ENCODE measurements around the gene PEX13.
A peak's percentile ranks its signal among the peaks of the same experiment; 100 is the strongest.
"Not testable (repeated sequence)": the region's sequence is repeated elsewhere in the genome, so short reads cannot be mapped to it uniquely, and the experiment has no call there.

Gene PEX13

DNA sequence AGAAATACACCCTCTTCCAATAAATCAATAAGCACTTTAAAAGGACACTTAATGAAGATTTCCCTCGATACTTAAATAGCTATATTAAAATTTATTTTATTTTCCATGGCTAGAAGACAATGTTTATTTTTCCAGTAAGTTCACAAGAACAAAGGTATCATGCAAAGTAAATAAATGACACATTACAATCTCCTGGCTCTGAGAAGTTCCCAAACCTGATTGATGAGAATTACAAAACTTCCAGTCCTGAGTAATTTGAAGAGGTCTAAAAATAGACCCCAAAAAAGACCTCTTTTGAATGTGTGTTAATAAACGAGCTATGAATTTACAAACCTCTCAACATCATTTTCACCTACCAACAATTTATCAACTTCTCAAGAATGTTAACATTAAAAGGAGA lies 1.5 kb upstream of the PEX13 start:
- no peak overlapping the region for H3K27ac ChIP-seq
- H3K4me3 ChIP-seq, result peak overlapping the region; percentile 91

DNA sequence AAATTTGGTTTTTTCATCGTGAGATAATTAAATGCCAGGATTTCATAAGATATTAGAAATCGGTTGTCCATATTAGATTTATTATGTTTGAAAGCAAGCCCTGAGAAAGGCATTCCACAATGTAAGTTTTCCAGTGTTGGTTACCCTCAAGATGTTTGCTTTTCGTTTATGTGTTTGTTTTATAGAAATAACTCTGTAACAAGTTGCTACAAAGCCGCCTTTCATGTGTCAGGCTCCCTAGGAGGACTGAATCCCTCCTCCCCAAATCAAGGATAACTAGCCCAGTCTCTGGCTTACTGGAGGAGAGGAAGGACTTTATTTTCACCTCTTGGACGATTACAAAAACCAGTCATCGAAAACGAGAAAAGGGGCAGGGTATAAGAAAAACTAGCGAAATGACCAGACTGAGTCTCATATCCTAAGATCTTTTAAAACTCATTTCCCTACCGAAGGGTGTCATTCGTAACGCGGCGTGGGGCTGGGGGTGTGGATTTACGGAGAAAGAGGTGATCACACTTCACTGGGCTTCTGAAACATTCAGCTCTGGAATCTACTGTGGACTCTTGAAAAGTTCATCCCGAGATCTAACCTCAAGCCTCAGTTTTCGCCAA lies 1.0 kb upstream of the PEX13 start:
- peaks cover 12% of the 10 kb centered on the region for H3K36me3 ChIP-seq (ENCODE audit: insufficient read depth, low read length)
- H3K4me3 ChIP-seq, result peak overlapping the region; percentile 91
- H3K9ac ChIP-seq (ENCODE audit: insufficient read length), result peak overlapping the region; percentile 90
- TF ChIP-seq POLR2AphosphoS5 (IDR thresholded peaks at IDR 0.05; ENCODE audit: borderline replicate concordance, low read depth, low read length), result no peak
- no peak for TF ChIP-seq FOXP2 (optimal IDR thresholded peaks at IDR 0.05; ENCODE audit: control extremely low read depth, extremely low read length, insufficient read depth)
- TF ChIP-seq EZH2 (IDR thresholded peaks at IDR 0.05), result no peak
- no peaks in the 10 kb centered on the region for H3K9me3 ChIP-seq (ENCODE audit: low read depth, low read length)
- no peak for DNase-seq (ENCODE audit: low read depth, low spot score)
- H3K27ac ChIP-seq, result peak overlapping the region; percentile 97

More for the DNA sequence above, 1.5 kb upstream of the PEX13 start:
- peak overlapping the region; percentile 90 for H3K9ac ChIP-seq (ENCODE audit: insufficient read length)
- TF ChIP-seq FOXP2 (optimal IDR thresholded peaks at IDR 0.05; ENCODE audit: control extremely low read depth, extremely low read length, insufficient read depth), result no peak
- no peak for TF ChIP-seq EZH2 (IDR thresholded peaks at IDR 0.05)
- no peak for TF ChIP-seq POLR2AphosphoS5 (IDR thresholded peaks at IDR 0.05; ENCODE audit: borderline replicate concordance, low read depth, low read length)
- DNase-seq (ENCODE audit: low read depth, low spot score), result no peak
- peaks cover 7% of the 10 kb centered on the region for H3K36me3 ChIP-seq (ENCODE audit: insufficient read depth, low read length)
- H3K9me3 ChIP-seq (ENCODE audit: low read depth, low read length), result no peaks in the 10 kb centered on the region

DNA sequence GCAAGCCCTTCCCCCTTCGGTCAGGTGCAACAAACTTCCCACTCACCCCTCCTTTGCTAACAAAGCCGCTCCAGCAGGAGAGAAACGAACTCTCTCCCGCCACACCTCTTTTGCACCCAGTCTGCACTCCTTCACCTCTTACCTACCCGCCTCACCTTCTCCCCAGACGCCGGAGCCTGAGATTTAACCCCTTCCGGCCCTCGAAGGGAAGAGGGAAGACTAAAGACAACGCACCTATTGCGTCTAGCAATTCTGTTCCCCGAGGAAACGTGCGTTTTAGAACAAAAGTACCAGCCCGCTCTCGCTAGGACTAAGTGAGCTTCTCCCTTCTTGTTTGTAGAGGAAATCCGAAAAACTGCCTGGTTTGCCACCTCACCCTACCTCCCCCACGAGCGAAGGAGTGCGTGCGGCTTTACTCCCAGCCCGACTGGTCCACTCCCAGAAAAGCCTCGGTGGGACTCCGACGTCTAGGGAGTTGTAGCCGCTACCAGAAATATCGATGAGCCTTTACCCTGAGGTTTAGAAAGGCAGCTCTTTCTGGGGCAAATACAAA lies 441 bp upstream of the PEX13 start:
- Histone ChIP-seq H3K36me3 (ENCODE audit: insufficient read depth, low read length) (peaks cover 18% of the 10 kb centered on the region), H3K4me3 (peak overlapping the region; percentile 91), H3K27ac (peak overlapping the region; percentile 97), H3K9ac (ENCODE audit: insufficient read length) (peak overlapping the region; percentile 90), H3K9me3 (ENCODE audit: low read depth, low read length) (no peaks in the 10 kb centered on the region)
- DNase-seq (ENCODE audit: low read depth, low spot score), result peak; percentile 57
- TF ChIP-seq FOXP2 (optimal IDR thresholded peaks at IDR 0.05; ENCODE audit: control extremely low read depth, extremely low read length, insufficient read depth), result no peak
- peak; percentile 68; the same call in 1 of the 2 replicates for TF ChIP-seq POLR2AphosphoS5 (IDR thresholded peaks at IDR 0.05; ENCODE audit: borderline replicate concordance, low read depth, low read length)

DNA sequence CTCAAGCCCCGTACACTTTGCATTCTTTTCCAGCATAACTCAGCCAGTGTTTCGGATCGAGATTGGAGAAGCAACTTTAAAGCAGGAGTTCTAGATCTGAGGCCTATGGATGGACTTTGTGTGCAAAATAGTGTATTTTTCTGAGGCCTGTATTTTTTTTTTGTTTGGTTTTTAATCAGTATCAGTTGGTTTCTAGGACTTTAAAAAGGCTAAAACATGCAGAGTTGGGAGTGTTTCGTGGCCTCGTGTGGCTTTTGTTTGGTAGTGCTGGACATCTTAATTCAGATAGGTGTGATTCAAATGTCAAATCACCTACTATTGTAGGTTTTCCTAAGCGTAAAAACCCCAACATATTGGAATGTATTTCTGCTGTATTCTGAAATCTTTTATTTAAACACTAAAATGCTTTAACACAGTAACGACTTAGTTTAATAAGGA lies 817 bp downstream of the PEX13 start:
- Histone ChIP-seq H3K27ac (peak overlapping the region; percentile 62; the same call in 1 of the 2 replicates), H3K4me3 (peak overlapping the region; percentile 91), H3K9ac (ENCODE audit: insufficient read length) (peak overlapping the region; percentile 90), H3K9me3 (ENCODE audit: low read depth, low read length) (no peaks in the 10 kb centered on the region), H3K36me3 (ENCODE audit: insufficient read depth, low read length) (peaks cover 28% of the 10 kb centered on the region)
- no peak for DNase-seq (ENCODE audit: low read depth, low spot score)
- TF ChIP-seq FOXP2 (optimal IDR thresholded peaks at IDR 0.05; ENCODE audit: control extremely low read depth, extremely low read length, insufficient read depth), result no peak
- no peak for TF ChIP-seq EZH2 (IDR thresholded peaks at IDR 0.05)
- TF ChIP-seq POLR2AphosphoS5 (IDR thresholded peaks at IDR 0.05; ENCODE audit: borderline replicate concordance, low read depth, low read length), result no peak

DNA sequence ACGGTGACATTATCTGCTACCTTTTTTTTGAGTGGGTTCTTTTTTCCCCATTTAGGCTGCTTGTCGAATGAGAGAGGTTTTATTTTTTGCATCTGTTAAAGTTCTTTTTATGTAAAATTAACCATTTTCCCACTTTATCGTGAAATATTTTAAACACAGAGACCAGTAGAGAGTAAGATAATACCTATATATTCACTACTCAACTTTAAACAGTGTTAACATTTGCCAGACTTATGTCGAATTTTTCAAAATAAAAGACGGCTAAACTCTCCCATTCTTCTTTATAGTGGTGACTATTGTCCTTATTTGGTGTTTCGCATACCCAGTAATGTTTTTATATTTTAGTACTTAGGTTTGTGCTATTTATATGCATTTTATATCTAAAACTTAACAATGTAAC lies 1.3 kb downstream of the PEX13 start:
- Histone ChIP-seq H3K27ac (peak overlapping the region; percentile 62; the same call in 1 of the 2 replicates), H3K36me3 (ENCODE audit: insufficient read depth, low read length) (peaks cover 32% of the 10 kb centered on the region), H3K4me3 (peak overlapping the region; percentile 91), H3K9me3 (ENCODE audit: low read depth, low read length) (no peaks in the 10 kb centered on the region), H3K9ac (ENCODE audit: insufficient read length) (peak overlapping the region; percentile 90)
- no peak for TF ChIP-seq POLR2AphosphoS5 (IDR thresholded peaks at IDR 0.05; ENCODE audit: borderline replicate concordance, low read depth, low read length)
- no peak for TF ChIP-seq FOXP2 (optimal IDR thresholded peaks at IDR 0.05; ENCODE audit: control extremely low read depth, extremely low read length, insufficient read depth)
- TF ChIP-seq EZH2 (IDR thresholded peaks at IDR 0.05), result no peak
- DNase-seq (ENCODE audit: low read depth, low spot score), result no peak

DNA sequence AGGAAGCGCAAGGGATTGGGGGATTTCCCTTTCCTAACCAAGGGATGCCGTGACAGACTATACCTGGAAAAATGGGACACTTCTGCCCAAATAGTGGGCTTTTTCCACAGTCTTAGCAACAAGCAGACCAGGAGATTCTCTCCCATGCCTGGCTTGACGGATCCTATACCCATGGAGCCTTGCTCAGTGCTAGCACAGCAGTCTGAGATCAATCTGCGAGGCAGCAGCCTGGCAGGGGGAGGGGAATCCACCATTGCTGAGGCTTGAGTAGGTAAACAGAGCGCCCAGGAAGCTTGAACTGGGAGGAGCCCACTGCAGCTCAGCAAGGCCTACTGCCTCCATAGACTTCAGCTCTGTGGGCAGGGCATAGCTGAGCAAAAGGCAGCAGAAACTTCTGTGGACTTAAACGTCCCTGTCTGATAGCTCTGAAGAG lies 3.7 kb downstream of the PEX13 start:
- H3K9me3 ChIP-seq (ENCODE audit: low read depth, low read length), result no peaks in the 10 kb centered on the region
- TF ChIP-seq POLR2AphosphoS5 (IDR thresholded peaks at IDR 0.05; ENCODE audit: borderline replicate concordance, low read depth, low read length), result no peak
- no peak for TF ChIP-seq EZH2 (IDR thresholded peaks at IDR 0.05)
- no peak for TF ChIP-seq FOXP2 (optimal IDR thresholded peaks at IDR 0.05; ENCODE audit: control extremely low read depth, extremely low read length, insufficient read depth)

DNA sequence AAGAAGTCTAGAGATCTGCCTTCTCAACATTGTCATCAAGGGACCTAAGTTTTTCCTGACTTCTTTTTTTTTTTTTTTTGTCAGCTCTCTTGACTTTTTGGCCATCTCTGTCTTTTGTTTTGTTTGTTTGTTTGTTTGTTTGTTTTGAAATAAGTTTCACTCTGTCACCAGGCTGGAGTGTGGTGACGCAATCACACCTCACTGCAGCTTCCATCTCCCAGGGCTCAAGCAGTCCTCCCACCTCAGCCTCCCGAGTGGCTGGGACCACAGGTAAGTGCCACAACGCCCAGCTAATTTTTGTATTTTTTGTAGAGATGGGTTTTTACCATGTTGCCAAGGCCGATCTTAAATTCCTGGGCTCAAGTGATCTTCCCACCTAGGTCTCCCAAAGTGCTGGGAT lies 6.2 kb downstream of the PEX13 start:
- H3K9ac ChIP-seq (ENCODE audit: insufficient read length), result no peak overlapping the region
- TF ChIP-seq EZH2 (IDR thresholded peaks at IDR 0.05) (no peak), POLR2AphosphoS5 (IDR thresholded peaks at IDR 0.05; ENCODE audit: borderline replicate concordance, low read depth, low read length) (no peak), FOXP2 (optimal IDR thresholded peaks at IDR 0.05; ENCODE audit: control extremely low read depth, extremely low read length, insufficient read depth) (no peak)
- DNase-seq (ENCODE audit: low read depth, low spot score), result no peak

More for the DNA sequence above, 3.7 kb downstream of the PEX13 start:
- Histone ChIP-seq H3K9ac (ENCODE audit: insufficient read length) (no peak overlapping the region), H3K27ac (no peak overlapping the region), H3K36me3 (ENCODE audit: insufficient read depth, low read length) (peaks cover 41% of the 10 kb centered on the region), H3K4me3 (no peak overlapping the region)
- DNase-seq (ENCODE audit: low read depth, low spot score), result no peak

DNA sequence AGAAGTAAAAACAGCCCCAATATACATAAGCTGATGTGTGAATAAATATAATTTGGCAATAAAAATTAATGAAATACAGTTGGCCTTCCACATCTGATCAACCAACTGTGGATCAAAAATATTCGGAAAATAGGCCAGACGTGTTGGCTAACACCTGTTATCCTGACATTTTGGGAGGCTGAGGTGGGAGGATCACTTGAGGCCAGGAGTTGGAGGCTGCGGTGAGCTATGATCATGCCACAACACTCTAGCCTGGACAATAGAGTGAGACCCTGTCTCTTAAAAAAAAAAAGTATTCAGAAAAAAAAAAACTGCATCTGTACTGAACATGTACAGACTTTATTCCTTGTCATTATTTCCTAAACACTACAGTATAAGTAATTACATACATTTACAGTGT lies 12.0 kb downstream of the PEX13 start:
- Histone ChIP-seq H3K4me3 (no peak overlapping the region), H3K27ac (no peak overlapping the region), H3K36me3 (ENCODE audit: insufficient read depth, low read length) (peaks cover 55% of the 10 kb centered on the region), H3K9me3 (ENCODE audit: low read depth, low read length) (no peaks in the 10 kb centered on the region), H3K9ac (ENCODE audit: insufficient read length) (no peak overlapping the region)
- no peak for TF ChIP-seq EZH2 (IDR thresholded peaks at IDR 0.05)
- TF ChIP-seq POLR2AphosphoS5 (IDR thresholded peaks at IDR 0.05; ENCODE audit: borderline replicate concordance, low read depth, low read length), result no peak
- no peak for TF ChIP-seq FOXP2 (optimal IDR thresholded peaks at IDR 0.05; ENCODE audit: control extremely low read depth, extremely low read length, insufficient read depth)
- DNase-seq (ENCODE audit: low read depth, low spot score), result no peak

More for the DNA sequence above, 6.2 kb downstream of the PEX13 start:
- Histone ChIP-seq H3K36me3 (ENCODE audit: insufficient read depth, low read length) (peaks cover 48% of the 10 kb centered on the region), H3K27ac (no peak overlapping the region), H3K4me3 (no peak overlapping the region), H3K9me3 (ENCODE audit: low read depth, low read length) (no peaks in the 10 kb centered on the region)

DNA sequence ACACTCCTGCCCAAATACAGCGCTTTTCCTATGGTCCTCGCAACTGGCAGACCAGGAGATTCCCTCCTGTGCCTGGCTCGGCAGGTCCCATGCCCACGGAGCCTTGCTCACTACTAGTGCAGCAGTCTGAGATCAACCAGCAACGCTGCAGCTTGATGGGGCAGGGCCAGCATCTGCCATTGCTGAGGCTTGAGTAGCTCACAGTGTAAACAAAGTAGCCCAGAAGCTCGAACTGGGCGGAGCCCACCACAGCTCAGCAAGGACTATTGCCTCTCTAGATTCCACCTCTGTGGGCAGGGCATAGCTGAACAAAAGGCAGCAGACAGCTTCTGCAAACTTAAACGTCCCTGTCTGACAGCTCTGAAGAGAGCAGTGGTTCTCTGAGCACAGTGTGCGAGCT lies 17.1 kb downstream of the PEX13 start:
- H3K9me3 ChIP-seq (ENCODE audit: low read depth, low read length); H3K4me3 ChIP-seq; DNase-seq (ENCODE audit: low read depth, low spot score); H3K9ac ChIP-seq (ENCODE audit: insufficient read length); H3K27ac ChIP-seq: not testable (repeated sequence)
- peaks cover 51% of the 10 kb centered on the region for H3K36me3 ChIP-seq (ENCODE audit: insufficient read depth, low read length)

DNA sequence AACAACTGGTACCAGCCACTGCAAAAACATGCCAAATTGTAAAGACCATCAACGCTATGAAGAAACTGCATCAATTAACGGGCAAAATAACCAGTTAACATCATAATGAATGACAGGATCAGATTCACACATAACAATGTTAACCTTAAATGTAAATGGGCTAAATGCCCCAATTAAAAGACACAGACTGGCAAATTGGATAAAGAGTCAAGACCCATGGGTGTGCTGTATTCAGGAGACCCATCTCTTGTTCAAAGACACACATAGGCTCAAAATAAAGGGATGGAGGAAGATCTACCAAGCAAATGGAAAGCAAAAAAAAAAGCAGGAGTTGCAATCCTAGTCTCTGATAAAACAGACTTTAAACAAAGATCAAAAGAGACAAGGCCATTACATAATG lies 19.1 kb downstream of the PEX13 start:
- not testable (repeated sequence) for DNase-seq (ENCODE audit: low read depth, low spot score); H3K4me3 ChIP-seq

More for the DNA sequence above, 19.1 kb downstream of the PEX13 start:
- peaks cover 38% of the 10 kb centered on the region for H3K36me3 ChIP-seq (ENCODE audit: insufficient read depth, low read length)
- not testable (repeated sequence) for H3K27ac ChIP-seq; H3K9me3 ChIP-seq (ENCODE audit: low read depth, low read length); H3K9ac ChIP-seq (ENCODE audit: insufficient read length)
